Measurements from ENCODE around the gene NINJ1. TPM values are rescaled to one million over a fixed set of nuclear protein-coding genes. Genes with fewer than 3 reads are reported as not detected.

Gene NINJ1
- total RNA-seq, 1 donor from 2014 or later, result 29.4 TPM

- Mint-ChIP-seq H3K36me3 (ENCODE audit: unreplicated experiment) (no peaks in the 10 kb centered on the region), H3K4me3 (ENCODE audit: unreplicated experiment) (no peak overlapping the region), H3K27me3 (ENCODE audit: unreplicated experiment) (peaks cover 10% of the 10 kb centered on the region), H3K27ac (ENCODE audit: unreplicated experiment) (no peak overlapping the region), H3K4me1 (ENCODE audit: low read depth, unreplicated experiment) (no peaks in the 10 kb centered on the region), H3K9me3 (ENCODE audit: unreplicated experiment) (peaks cover 5% of the 10 kb centered on the region)
- DNase-seq, result no peak
- no peak for TF ChIP-seq CTCF (IDR thresholded peaks at IDR 0.05; ENCODE audit: partially characterized antibody, unreplicated experiment)
Observed at GRCh38 chr9:93087971-93088655, 45.9 kb downstream of the NINJ1 start.

- H3K36me3 Mint-ChIP-seq (ENCODE audit: unreplicated experiment), result no peaks in the 10 kb centered on the region
- H3K4me3 Mint-ChIP-seq (ENCODE audit: unreplicated experiment), result no peak overlapping the region
Observed at GRCh38 chr9:93086447-93087224, 47.4 kb downstream of the NINJ1 start.

GRCh38 chr9:93085676-93086075 is 48.4 kb downstream of the NINJ1 start:
- no peak for TF ChIP-seq CTCF (IDR thresholded peaks at IDR 0.05; ENCODE audit: partially characterized antibody, unreplicated experiment)
- no peak for DNase-seq
- Mint-ChIP-seq H3K27ac (ENCODE audit: unreplicated experiment) (no peak overlapping the region), H3K36me3 (ENCODE audit: unreplicated experiment) (no peaks in the 10 kb centered on the region), H3K4me3 (ENCODE audit: unreplicated experiment) (no peak overlapping the region), H3K4me1 (ENCODE audit: low read depth, unreplicated experiment) (no peaks in the 10 kb centered on the region), H3K27me3 (ENCODE audit: unreplicated experiment) (peaks cover 10% of the 10 kb centered on the region), H3K9me3 (ENCODE audit: unreplicated experiment) (no peaks in the 10 kb centered on the region)

More at GRCh38 chr9:93086447-93087224, 47.4 kb downstream of the NINJ1 start:
- no peak overlapping the region for H3K27ac Mint-ChIP-seq (ENCODE audit: unreplicated experiment)
- DNase-seq, result no peak
- no peaks in the 10 kb centered on the region for H3K9me3 Mint-ChIP-seq (ENCODE audit: unreplicated experiment)
- H3K4me1 Mint-ChIP-seq (ENCODE audit: low read depth, unreplicated experiment), result no peaks in the 10 kb centered on the region
- H3K27me3 Mint-ChIP-seq (ENCODE audit: unreplicated experiment), result peaks cover 10% of the 10 kb centered on the region
- TF ChIP-seq CTCF (IDR thresholded peaks at IDR 0.05; ENCODE audit: partially characterized antibody, unreplicated experiment), result no peak

GRCh38 chr9:93084471-93084881 is 49.6 kb downstream of the NINJ1 start:
- no peak for TF ChIP-seq CTCF (IDR thresholded peaks at IDR 0.05; ENCODE audit: partially characterized antibody, unreplicated experiment)
- Mint-ChIP-seq H3K9me3 (ENCODE audit: unreplicated experiment) (no peaks in the 10 kb centered on the region), H3K4me1 (ENCODE audit: low read depth, unreplicated experiment) (no peaks in the 10 kb centered on the region), H3K36me3 (ENCODE audit: unreplicated experiment) (no peaks in the 10 kb centered on the region), H3K27me3 (ENCODE audit: unreplicated experiment) (peaks cover 12% of the 10 kb centered on the region), H3K4me3 (ENCODE audit: unreplicated experiment) (no peak overlapping the region), H3K27ac (ENCODE audit: unreplicated experiment) (no peak overlapping the region)
- no peak for DNase-seq
